Breast epithelium (tissue), 4 donors: ENCODE data around the gene ATXN1. TPM values are rescaled to one million over a fixed set of nuclear protein-coding genes. Genes with fewer than 3 reads are reported as not detected.
"Not testable (repeated sequence)": the region's sequence is repeated elsewhere in the genome, so short reads cannot be mapped to it uniquely, and the experiment has no call there.

Experiments
- DNase-seq, 2 donors: peaks; one replicate each; pipeline ENCODE4 v3.0.0-alpha.2; 2019; ENCODE audit warnings: low spot score in 2 of 2
- H3K27ac ChIP-seq, 2 donors: fragments of 200-600 bp; sonication (generic) in 1 of 2; one replicate each; pipeline ENCODE4 v1.5.1; 2016 to 2019; ENCODE audit warnings: mild to moderate bottlenecking in 1 of 2
- H3K27me3 ChIP-seq, 2 donors: fragments of 200-600 bp; sonication (generic) in 1 of 2; one replicate each; pipeline versions ENCODE4 v1.5.1 to v1.6.0; 2017 to 2019; ENCODE audit warnings: control low read depth in 1 of 2, mild to moderate bottlenecking in 1 of 2
- H3K36me3 ChIP-seq: fragments of 200-600 bp; one replicate; pipeline ENCODE4 v1.5.1; 2019
- H3K4me1 ChIP-seq, 2 donors: fragments of 200-600 bp; sonication (generic); one replicate each; pipeline ENCODE4 v1.5.1; 2016 to 2019; ENCODE audit warnings: control low read depth in 1 of 2
- H3K4me3 ChIP-seq, 3 donors: fragments of 200-600 bp; sonication (generic); 1 replicate in 2 of 3; 2 replicates in 1 of 3; pipeline ENCODE4 v1.5.1; 2016 to 2019; ENCODE audit warnings: mild to moderate bottlenecking in 3 of 3, moderate library complexity in 2 of 3
- H3K9me3 ChIP-seq, 2 donors: fragments of 200-600 bp; sonication (generic) in 1 of 2; one replicate each; pipeline ENCODE4 v1.5.1; 2016 to 2019; ENCODE audit warnings: control low read depth in 1 of 2
- CTCF ChIP-seq, 3 donors: fragments of 450-650 bp; IDR thresholded peaks; one replicate each; pipeline ENCODE4 v1.5.1; 2016 to 2017; ENCODE audit warnings: antibody characterized with exemption in 3 of 3, mild to moderate bottlenecking in 3 of 3, moderate library complexity in 3 of 3
- POLR2A ChIP-seq: fragments of 450-650 bp; IDR thresholded peaks from one replicate; pipeline ENCODE4 v1.6.1; 2016; ENCODE audit warnings: antibody characterized with exemption, mild to moderate bottlenecking, moderate library complexity
- POLR2AphosphoS5 ChIP-seq, 3 donors: sonication (generic); formaldehyde crosslinking; IDR thresholded peaks; one replicate each; pipeline ENCODE4 v1.6.1; 2017; ENCODE audit warnings: antibody characterized with exemption in 3 of 3
- intact Hi-C: fragments of 100-400 bp; cut with DNase I; formaldehyde crosslinking; loops from one replicate; pipeline ENCODE4 v1.15.1; 2023; ENCODE audit warnings: low total_unique reads
- total RNA-seq, 3 donors: library from RNA; depleted of rRNA; stranded (reverse); fragments of >200 nt; gene quantifications; one replicate each; pipeline ENCODE4 v1.1.0, GENCODE V29; 2016

The ATXN1 gene
- total RNA-seq, 3 donors from 2014 or later = 26.7 to 63.2 (median 37.4) TPM

GRCh38 chr6:16412982-16413381 lies 348.3 kb downstream of the ATXN1 start:
- no peaks in the 10 kb centered on the region for H3K36me3 ChIP-seq
- H3K27ac ChIP-seq = no peak overlapping the region
- H3K4me3 ChIP-seq = no peak overlapping the region
- H3K4me1 ChIP-seq = no peaks in the 10 kb centered on the region
- no peaks in the 10 kb centered on the region for H3K27me3 ChIP-seq
- no peak for DNase-seq
- intact Hi-C loops = no loop called here
- TF ChIP-seq POLR2AphosphoS5 (IDR thresholded peaks at IDR 0.05) (no peak), POLR2A (no peak), CTCF (IDR thresholded peaks at IDR 0.05) (no peak)
- no peaks in the 10 kb centered on the region for H3K9me3 ChIP-seq

GRCh38 chr6:16412171-16412570 lies 349.1 kb downstream of the ATXN1 start:
- H3K27me3 ChIP-seq = no peaks in the 10 kb centered on the region
- no peaks in the 10 kb centered on the region for H3K4me1 ChIP-seq
- TF ChIP-seq POLR2A (no peak), POLR2AphosphoS5 (IDR thresholded peaks at IDR 0.05) (no peak), CTCF (IDR thresholded peaks at IDR 0.05) (no peak)
- no peak overlapping the region for H3K27ac ChIP-seq
- no peak overlapping the region for H3K4me3 ChIP-seq
- intact Hi-C loops = no loop called here
- H3K36me3 ChIP-seq = no peaks in the 10 kb centered on the region
- H3K9me3 ChIP-seq = no peaks in the 10 kb centered on the region
- no peak for DNase-seq

GRCh38 chr6:16409531-16410441 lies 351.5 kb downstream of the ATXN1 start:
- Histone ChIP-seq H3K27me3 (no peaks in the 10 kb centered on the region), H3K4me3 (no peak overlapping the region), H3K36me3 (no peaks in the 10 kb centered on the region), H3K4me1 (no peaks in the 10 kb centered on the region), H3K9me3 (no peaks in the 10 kb centered on the region), H3K27ac (no peak overlapping the region)
- TF ChIP-seq CTCF (IDR thresholded peaks at IDR 0.05) (peak; percentile 41 to 76 (median 55)), POLR2AphosphoS5 (IDR thresholded peaks at IDR 0.05) (no peak), POLR2A (no peak)
- intact Hi-C loops = no loop called here
- peak; percentile 27 to 59 for DNase-seq

GRCh38 chr6:16408766-16409165 lies 352.5 kb downstream of the ATXN1 start:
- Histone ChIP-seq H3K9me3 (no peaks in the 10 kb centered on the region), H3K4me1 (no peaks in the 10 kb centered on the region), H3K36me3 (no peaks in the 10 kb centered on the region), H3K27me3 (no peaks in the 10 kb centered on the region), H3K27ac (no peak overlapping the region), H3K4me3 (no peak overlapping the region)
- intact Hi-C loops = no loop called here
- DNase-seq = no peak
- TF ChIP-seq POLR2A = no peak
- TF ChIP-seq CTCF (IDR thresholded peaks at IDR 0.05) = no peak
- TF ChIP-seq POLR2AphosphoS5 (IDR thresholded peaks at IDR 0.05) = no peak

GRCh38 chr6:16406966-16407365 lies 354.3 kb downstream of the ATXN1 start:
- H3K9me3 ChIP-seq = no peaks in the 10 kb centered on the region
- peak overlapping the region in 1 of 2 donors; percentile 6 for H3K27ac ChIP-seq
- H3K36me3 ChIP-seq = no peaks in the 10 kb centered on the region
- H3K4me1 ChIP-seq = no peaks in the 10 kb centered on the region
- no peak for DNase-seq
- intact Hi-C loops = no loop called here
- no peak for TF ChIP-seq CTCF (IDR thresholded peaks at IDR 0.05)
- TF ChIP-seq POLR2AphosphoS5 (IDR thresholded peaks at IDR 0.05) = no peak
- TF ChIP-seq POLR2A = no peak
- H3K4me3 ChIP-seq = no peak overlapping the region
- H3K27me3 ChIP-seq = no peaks in the 10 kb centered on the region

GRCh38 chr6:16406538-16406937 lies 354.7 kb downstream of the ATXN1 start:
- H3K36me3 ChIP-seq, H3K4me1 ChIP-seq, H3K4me3 ChIP-seq, DNase-seq, H3K9me3 ChIP-seq, intact Hi-C loops, H3K27me3 ChIP-seq: not testable (repeated sequence)
- H3K27ac ChIP-seq = peak overlapping the region in 1 of 2 donors; percentile 6
